Keratinocyte (primary cell): ENCODE data around the gene ADIPOR2. TPM values are rescaled to one million over a fixed set of nuclear protein-coding genes. Genes with fewer than 3 reads are reported as not detected.
A peak's percentile ranks its signal among the peaks of the same experiment; 100 is the strongest.

Source experiments
- DNase-seq: peaks from one replicate; pipeline ENCODE4 v3.0.0-alpha.2; 2011; ENCODE audit warnings: low read depth, missing footprints, low spot score
- FAIRE-seq: peaks from 2 replicates; lab custom pipeline; 2011; peaks lifted over from hg19 to GRCh38; lab: Jason Lieb, UNC
- H2AFZ ChIP-seq: 2 replicates; pipeline ENCODE4 v1.6.0; 2012; ENCODE audit warnings: low read length, control low read depth, inconsistent platforms; ENCODE audit not compliant: control insufficient read depth
- H3K27ac ChIP-seq: 2 replicates; pipeline ENCODE4 v1.5.1; 2011; ENCODE audit warnings: low read length; ENCODE audit not compliant: control insufficient read depth, insufficient read depth
- H3K27me3 ChIP-seq: 3 replicates; pipeline ENCODE4 v1.6.0; 2011; ENCODE audit warnings: low read length; ENCODE audit not compliant: control insufficient read depth, insufficient read depth; ENCODE audit errors: extremely low read depth
- H3K36me3 ChIP-seq, 2 experiments: 2 replicates in 1 of 2; 3 replicates in 1 of 2; pipeline ENCODE4 v1.5.1; 2011; ENCODE audit warnings: low read length in 2 of 2, mild to moderate bottlenecking in 1 of 2; ENCODE audit not compliant: control insufficient read depth in 2 of 2, insufficient read depth in 2 of 2; ENCODE audit errors: extremely low read depth in 1 of 2
- H3K4me1 ChIP-seq: 3 replicates; pipeline ENCODE4 v1.5.1; 2011; ENCODE audit warnings: low read length; ENCODE audit not compliant: control insufficient read depth, insufficient read depth; ENCODE audit errors: extremely low read depth
- H3K4me2 ChIP-seq: 3 replicates; pipeline ENCODE4 v1.6.0; 2011; ENCODE audit warnings: low read depth, low read length; ENCODE audit not compliant: control insufficient read depth, insufficient read depth; ENCODE audit errors: extremely low read depth
- H3K4me3 ChIP-seq, 3 experiments: fragments of 200-600 bp in 1 of 3; sonication (generic) in 1 of 3; 2 replicates in 2 of 3; 3 replicates in 1 of 3; pipeline ENCODE4 v1.5.1; 2011 to 2016; ENCODE audit warnings: low read length in 3 of 3, mild to moderate bottlenecking in 3 of 3, control low read depth in 2 of 3, inconsistent platforms in 1 of 3, low read depth in 1 of 3, mixed read lengths in 1 of 3, mixed run types in 1 of 3, moderate library complexity in 1 of 3; ENCODE audit not compliant: control insufficient read depth in 2 of 3, insufficient read depth in 2 of 3; ENCODE audit errors: extremely low read depth in 1 of 3
- H3K79me2 ChIP-seq: 2 replicates; pipeline ENCODE4 v1.6.0; 2012; ENCODE audit warnings: low read length; ENCODE audit not compliant: control insufficient read depth, insufficient read depth
- H3K9ac ChIP-seq: 3 replicates; pipeline ENCODE4 v1.6.0; 2011; ENCODE audit warnings: low read length; ENCODE audit not compliant: control insufficient read depth, insufficient read depth; ENCODE audit errors: extremely low read depth
- H3K9me1 ChIP-seq: 3 replicates; pipeline ENCODE4 v1.6.0; 2011; ENCODE audit warnings: low read length; ENCODE audit not compliant: control insufficient read depth, insufficient read depth; ENCODE audit errors: extremely low read depth
- H3K9me3 ChIP-seq: 2 replicates; pipeline ENCODE4 v1.5.1; 2012; ENCODE audit warnings: low read depth, low read length; ENCODE audit not compliant: control insufficient read depth
- H4K20me1 ChIP-seq: 3 replicates; pipeline ENCODE4 v1.6.0; 2011; ENCODE audit warnings: low read length; ENCODE audit not compliant: control insufficient read depth, insufficient read depth; ENCODE audit errors: extremely low read depth
- EZH2 ChIP-seq: IDR thresholded peaks from one replicate; pipeline ENCODE4 v1.6.1; 2012; ENCODE audit warnings: inconsistent platforms, mild to moderate bottlenecking, low read length, moderate library complexity
- dilution Hi-C: fragments of 300-500 bp; cut with MboI; formaldehyde crosslinking; loops from one replicate; pipeline ENCODE4 v1.7.0; 2020; ENCODE audit warnings: low sequenced_read_pairs; ENCODE audit not compliant: extremely low pct_ligation_motif_present
- polyA plus RNA-seq, 5 experiments: library from polyadenylated mRNA; depleted of rRNA in 3 of 5; stranded (reverse) in 3 of 5; stranded (forward) in 1 of 5; unstranded in 1 of 5; fragments of >200 nt; gene quantifications; 1 replicate in 1 of 5; 2 replicates in 3 of 5; 3 replicates in 1 of 5; pipeline versions ENCODE4 v1.2.1 to v1.2.3, GENCODE V29; 2011 to 2012; ENCODE audit warnings: missing spikeins in 2 of 5, low read depth in 1 of 5, low replicate concordance in 1 of 5
- TF ChIP-seq, protein P1 (sequence below), 3 experiments: IDR thresholded peaks in 1 of 3; conservative IDR thresholded peaks in 1 of 3; optimal IDR thresholded peaks in 1 of 3; 2 replicates in 2 of 3; 3 replicates in 1 of 3; pipeline versions ENCODE3 to v1.5.1; 2011; ENCODE audit warnings: low read length in 3 of 3, mild to moderate bottlenecking in 3 of 3, moderate library complexity in 2 of 3, control low read depth in 1 of 3, inconsistent platforms in 1 of 3; ENCODE audit not compliant: insufficient read depth in 2 of 3; ENCODE audit errors: extremely low read depth in 1 of 3

Gene ADIPOR2
- polyA plus RNA-seq, 1 donor (not counting 4 experiments of a cell fraction or from before 2014, with no cell fraction given), result 59.4 TPM

DNA sequence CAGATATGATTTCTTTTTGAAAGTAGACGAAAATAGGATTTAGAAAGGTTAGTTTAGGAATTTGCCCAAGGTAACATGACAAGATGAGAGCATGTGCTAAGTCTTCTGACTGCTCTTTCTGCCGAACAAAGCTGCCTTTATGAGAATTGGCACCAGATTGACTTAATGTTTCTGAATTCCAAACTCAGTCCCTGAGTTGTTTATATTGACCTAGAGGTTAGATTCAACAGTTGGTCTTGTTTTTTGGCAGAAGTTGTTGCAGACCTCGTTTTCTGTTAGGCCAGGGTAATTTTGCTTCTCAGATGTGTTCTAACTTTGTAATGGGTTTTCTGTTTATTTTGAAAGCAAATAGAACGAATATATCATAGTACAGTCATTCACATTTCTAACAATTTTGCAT is 68.0 kb downstream of the ADIPOR2 start:
- H3K9me1 ChIP-seq, result no peaks in the 10 kb centered on the region
- no peak overlapping the region for H3K4me3 ChIP-seq
- H3K27ac ChIP-seq, result no peak overlapping the region
- H3K36me3 ChIP-seq, result peaks cover 4 to 8% of the 10 kb centered on the region in 2 experiments
- H3K4me2 ChIP-seq, result no peak overlapping the region
- FAIRE-seq (peak; percentile 34), DNase-seq (no peak)
- no peaks in the 10 kb centered on the region for H3K27me3 ChIP-seq
- no peaks in the 10 kb centered on the region for H4K20me1 ChIP-seq
- no peak overlapping the region for H2AFZ ChIP-seq
- dilution Hi-C loops, result no loop called here
- no peak overlapping the region for H3K9ac ChIP-seq
- TF ChIP-seq, protein P1, sequence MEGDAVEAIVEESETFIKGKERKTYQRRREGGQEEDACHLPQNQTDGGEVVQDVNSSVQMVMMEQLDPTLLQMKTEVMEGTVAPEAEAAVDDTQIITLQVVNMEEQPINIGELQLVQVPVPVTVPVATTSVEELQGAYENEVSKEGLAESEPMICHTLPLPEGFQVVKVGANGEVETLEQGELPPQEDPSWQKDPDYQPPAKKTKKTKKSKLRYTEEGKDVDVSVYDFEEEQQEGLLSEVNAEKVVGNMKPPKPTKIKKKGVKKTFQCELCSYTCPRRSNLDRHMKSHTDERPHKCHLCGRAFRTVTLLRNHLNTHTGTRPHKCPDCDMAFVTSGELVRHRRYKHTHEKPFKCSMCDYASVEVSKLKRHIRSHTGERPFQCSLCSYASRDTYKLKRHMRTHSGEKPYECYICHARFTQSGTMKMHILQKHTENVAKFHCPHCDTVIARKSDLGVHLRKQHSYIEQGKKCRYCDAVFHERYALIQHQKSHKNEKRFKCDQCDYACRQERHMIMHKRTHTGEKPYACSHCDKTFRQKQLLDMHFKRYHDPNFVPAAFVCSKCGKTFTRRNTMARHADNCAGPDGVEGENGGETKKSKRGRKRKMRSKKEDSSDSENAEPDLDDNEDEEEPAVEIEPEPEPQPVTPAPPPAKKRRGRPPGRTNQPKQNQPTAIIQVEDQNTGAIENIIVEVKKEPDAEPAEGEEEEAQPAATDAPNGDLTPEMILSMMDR (optimal IDR thresholded peaks at IDR 0.05 in 1 of 3, IDR thresholded peaks at IDR 0.05 in 1 of 3, conservative IDR thresholded peaks at IDR 0.05 in 1 of 3; ENCODE audit: extremely low read depth in 1 of 3, insufficient read depth in 2 of 3, low read length in 3 of 3), result no peak
- no peak for TF ChIP-seq EZH2
- H3K4me1 ChIP-seq, result peaks cover 6% of the 10 kb centered on the region
- H3K9me3 ChIP-seq, result no peaks in the 10 kb centered on the region
- peaks cover 14% of the 10 kb centered on the region for H3K79me2 ChIP-seq

DNA sequence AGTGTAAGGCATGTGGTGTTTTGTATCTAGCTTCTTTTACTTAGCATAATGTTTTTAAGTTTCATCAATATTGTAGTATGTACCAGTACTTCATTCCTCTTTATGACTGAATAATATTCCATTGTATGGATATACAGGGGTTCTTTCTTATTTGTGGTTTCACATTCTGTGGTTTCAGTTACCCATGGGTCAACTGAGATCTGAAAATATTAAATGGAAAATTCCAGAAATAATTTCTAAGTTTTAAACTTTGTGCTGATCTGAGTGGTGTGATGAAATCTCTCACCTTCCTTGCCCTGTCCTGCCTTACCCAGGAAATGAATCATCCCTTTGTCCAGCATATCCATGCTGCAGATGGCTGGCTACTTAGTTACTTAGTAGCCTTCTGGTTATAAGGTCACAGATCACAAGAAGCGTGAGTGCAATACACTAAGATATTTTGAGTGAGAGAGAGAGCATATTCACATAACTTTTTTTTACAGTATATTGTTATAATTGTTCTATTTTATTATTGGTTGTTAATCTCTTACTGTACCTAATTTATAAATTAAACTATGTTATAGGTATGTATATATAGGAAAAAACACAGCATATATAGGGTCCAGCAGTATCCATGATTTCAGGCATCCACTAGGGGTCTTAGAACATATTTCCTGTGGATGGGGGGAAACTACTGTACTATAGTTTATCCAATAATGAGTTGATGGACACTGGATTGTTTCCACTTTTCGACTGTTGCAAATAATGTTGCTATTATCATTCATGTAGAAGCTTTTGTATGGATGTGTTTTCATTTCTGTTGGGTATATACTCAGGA is 69.9 kb downstream of the ADIPOR2 start:
- Histone ChIP-seq H3K79me2 (peaks cover 12% of the 10 kb centered on the region), H3K9me1 (no peaks in the 10 kb centered on the region), H4K20me1 (no peaks in the 10 kb centered on the region), H3K4me2 (no peak overlapping the region), H3K27ac (no peak overlapping the region), H3K9ac (no peak overlapping the region), H3K27me3 (no peaks in the 10 kb centered on the region), H3K4me3 (no peak overlapping the region), H2AFZ (no peak overlapping the region), H3K4me1 (peaks cover 6% of the 10 kb centered on the region), H3K9me3 (no peaks in the 10 kb centered on the region), H3K36me3 (peaks cover 0 to 2% of the 10 kb centered on the region in 2 experiments)
- dilution Hi-C loops, result no loop called here
- TF ChIP-seq, protein P1 (optimal IDR thresholded peaks at IDR 0.05 in 1 of 3, IDR thresholded peaks at IDR 0.05 in 1 of 3, conservative IDR thresholded peaks at IDR 0.05 in 1 of 3; ENCODE audit: extremely low read depth in 1 of 3, insufficient read depth in 2 of 3, low read length in 3 of 3), result no peak
- no peak for TF ChIP-seq EZH2
- FAIRE-seq (peak; percentile 79), DNase-seq (no peak)
